Measurements from ENCODE around the gene SLC4A4. TPM values are rescaled to one million over a fixed set of nuclear protein-coding genes. Genes with fewer than 3 reads are reported as not detected.

The SLC4A4 gene
- total and polyA plus RNA-seq, 2 of the 13 experiments (the other 11 are each of a cell fraction or from before 2014, with no cell fraction given): 0.01 TPM; not detected in 1

- Histone ChIP-seq H3K4me1 (ENCODE audit: insufficient read depth, low read length) (no peaks in the 10 kb centered on the region), H3K36me3 (replicated peaks in 1 of 2; ENCODE audit: control insufficient read depth in 1 of 2, insufficient read depth in 2 of 2, low read length in 2 of 2) (no peaks in the 10 kb centered on the region), H3K4me3 (replicated peaks in 1 of 3; ENCODE audit: insufficient read depth in 1 of 3, low read depth in 2 of 3, low read length in 3 of 3) (no peak overlapping the region), H3K27me3 (ENCODE audit: control insufficient read depth in 1 of 2, insufficient read depth in 2 of 2, low read length in 2 of 2) (no peaks in the 10 kb centered on the region), H2AFZ (ENCODE audit: low read length) (no peak overlapping the region), H3K9ac (ENCODE audit: insufficient read depth, low read depth, low read length) (no peak overlapping the region), H3K9me3 (ENCODE audit: low read length) (no peaks in the 10 kb centered on the region), H3K4me2 (ENCODE audit: low read depth, low read length) (no peak overlapping the region), H3K27ac (ENCODE audit: extremely low read length, insufficient read depth, low read length) (no peak overlapping the region), H4K20me1 (ENCODE audit: insufficient read depth, low read length) (no peaks in the 10 kb centered on the region), H3K79me2 (ENCODE audit: insufficient read depth, low read length) (no peaks in the 10 kb centered on the region)
- in situ Hi-C loops (cut with HindIII; ENCODE audit: extremely low pct_ligation_motif_present, low pct_unique_long_range_greater_than_20kb): no loop called here
- ChIA-PET CTCF (ENCODE audit: low intra/inter-chr PET ratio, low total read pairs) (no interaction called here), POLR2A (no interaction called here)
- 8% methylated on average over 3 of the region's 3 CpGs for WGBS (ENCODE audit: low lambda C conversion rate)
- no peak for FAIRE-seq
- BruUV-seq (replicated peaks): no TSS peak
- no peak for ATAC-seq
- no peak for DNase-seq (ENCODE audit: low spot score)
- intact Hi-C loops (cut with micrococcal nuclease; ENCODE audit: unreplicated experiment): no loop called here
- TF ChIP-seq ISX (CRISPR knock-in tag; conservative IDR thresholded peaks at IDR 0.05): no peak
- TF ChIP-seq, protein P1, sequence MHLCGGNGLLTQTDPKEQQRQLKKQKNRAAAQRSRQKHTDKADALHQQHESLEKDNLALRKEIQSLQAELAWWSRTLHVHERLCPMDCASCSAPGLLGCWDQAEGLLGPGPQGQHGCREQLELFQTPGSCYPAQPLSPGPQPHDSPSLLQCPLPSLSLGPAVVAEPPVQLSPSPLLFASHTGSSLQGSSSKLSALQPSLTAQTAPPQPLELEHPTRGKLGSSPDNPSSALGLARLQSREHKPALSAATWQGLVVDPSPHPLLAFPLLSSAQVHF (CRISPR knock-in tag; IDR thresholded peaks at IDR 0.05): no peak
- no peak for TF ChIP-seq ZFP37 (CRISPR knock-in tag; IDR thresholded peaks at IDR 0.05; ENCODE audit: borderline replicate concordance)
- TF ChIP-seq, protein P2, sequence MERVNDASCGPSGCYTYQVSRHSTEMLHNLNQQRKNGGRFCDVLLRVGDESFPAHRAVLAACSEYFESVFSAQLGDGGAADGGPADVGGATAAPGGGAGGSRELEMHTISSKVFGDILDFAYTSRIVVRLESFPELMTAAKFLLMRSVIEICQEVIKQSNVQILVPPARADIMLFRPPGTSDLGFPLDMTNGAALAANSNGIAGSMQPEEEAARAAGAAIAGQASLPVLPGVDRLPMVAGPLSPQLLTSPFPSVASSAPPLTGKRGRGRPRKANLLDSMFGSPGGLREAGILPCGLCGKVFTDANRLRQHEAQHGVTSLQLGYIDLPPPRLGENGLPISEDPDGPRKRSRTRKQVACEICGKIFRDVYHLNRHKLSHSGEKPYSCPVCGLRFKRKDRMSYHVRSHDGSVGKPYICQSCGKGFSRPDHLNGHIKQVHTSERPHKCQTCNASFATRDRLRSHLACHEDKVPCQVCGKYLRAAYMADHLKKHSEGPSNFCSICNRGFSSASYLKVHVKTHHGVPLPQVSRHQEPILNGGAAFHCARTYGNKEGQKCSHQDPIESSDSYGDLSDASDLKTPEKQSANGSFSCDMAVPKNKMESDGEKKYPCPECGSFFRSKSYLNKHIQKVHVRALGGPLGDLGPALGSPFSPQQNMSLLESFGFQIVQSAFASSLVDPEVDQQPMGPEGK (CRISPR knock-in tag; IDR thresholded peaks at IDR 0.05): no peak
- TF ChIP-seq, protein P3, sequence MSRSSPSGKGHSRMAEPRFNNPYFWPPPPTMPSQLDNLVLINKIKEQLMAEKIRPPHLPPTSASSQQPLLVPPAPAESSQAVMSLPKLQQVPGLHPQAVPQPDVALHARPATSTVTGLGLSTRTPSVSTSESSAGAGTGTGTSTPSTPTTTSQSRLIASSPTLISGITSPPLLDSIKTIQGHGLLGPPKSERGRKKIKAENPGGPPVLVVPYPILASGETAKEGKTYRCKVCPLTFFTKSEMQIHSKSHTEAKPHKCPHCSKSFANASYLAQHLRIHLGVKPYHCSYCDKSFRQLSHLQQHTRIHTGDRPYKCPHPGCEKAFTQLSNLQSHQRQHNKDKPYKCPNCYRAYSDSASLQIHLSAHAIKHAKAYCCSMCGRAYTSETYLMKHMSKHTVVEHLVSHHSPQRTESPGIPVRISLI (CRISPR knock-in tag; IDR thresholded peaks at IDR 0.05; ENCODE audit: borderline replicate concordance): no peak
- TF ChIP-seq, protein P4, sequence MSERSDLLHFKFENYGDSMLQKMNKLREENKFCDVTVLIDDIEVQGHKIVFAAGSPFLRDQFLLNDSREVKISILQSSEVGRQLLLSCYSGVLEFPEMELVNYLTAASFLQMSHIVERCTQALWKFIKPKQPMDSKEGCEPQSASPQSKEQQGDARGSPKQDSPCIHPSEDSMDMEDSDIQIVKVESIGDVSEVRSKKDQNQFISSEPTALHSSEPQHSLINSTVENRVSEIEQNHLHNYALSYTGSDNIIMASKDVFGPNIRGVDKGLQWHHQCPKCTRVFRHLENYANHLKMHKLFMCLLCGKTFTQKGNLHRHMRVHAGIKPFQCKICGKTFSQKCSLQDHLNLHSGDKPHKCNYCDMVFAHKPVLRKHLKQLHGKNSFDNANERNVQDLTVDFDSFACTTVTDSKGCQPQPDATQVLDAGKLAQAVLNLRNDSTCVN (CRISPR knock-in tag; IDR thresholded peaks at IDR 0.05; ENCODE audit: borderline replicate concordance): no peak
Measured at GRCh38 chr4:71322425-71322824, 16.4 kb upstream of the SLC4A4 start.

Measured in HepG2 (cell line).